Coronary artery (tissue), 2 donors: ENCODE results near the gene GDPD5.

Source experiments
- DNase-seq: peaks from one replicate; pipeline ENCODE4 v3.0.0-alpha.2; 2017; ENCODE audit warnings: low spot score
- H3K27ac ChIP-seq, 2 donors: fragments of 200-600 bp; sonication (generic); one replicate each; pipeline ENCODE4 v1.5.1; 2016 to 2019
- H3K4me3 ChIP-seq: fragments of 200-600 bp; sonication (generic); 2 replicates; pipeline ENCODE4 v1.5.1; 2016; ENCODE audit warnings: mild to moderate bottlenecking, moderate library complexity
- TF ChIP-seq, protein P1 (sequence below): fragments of 200-600 bp; sonication (generic); IDR thresholded peaks from one replicate; pipeline ENCODE4 v1.5.1; 2019; ENCODE audit warnings: antibody characterized with exemption

GDPD5 gene

DNA sequence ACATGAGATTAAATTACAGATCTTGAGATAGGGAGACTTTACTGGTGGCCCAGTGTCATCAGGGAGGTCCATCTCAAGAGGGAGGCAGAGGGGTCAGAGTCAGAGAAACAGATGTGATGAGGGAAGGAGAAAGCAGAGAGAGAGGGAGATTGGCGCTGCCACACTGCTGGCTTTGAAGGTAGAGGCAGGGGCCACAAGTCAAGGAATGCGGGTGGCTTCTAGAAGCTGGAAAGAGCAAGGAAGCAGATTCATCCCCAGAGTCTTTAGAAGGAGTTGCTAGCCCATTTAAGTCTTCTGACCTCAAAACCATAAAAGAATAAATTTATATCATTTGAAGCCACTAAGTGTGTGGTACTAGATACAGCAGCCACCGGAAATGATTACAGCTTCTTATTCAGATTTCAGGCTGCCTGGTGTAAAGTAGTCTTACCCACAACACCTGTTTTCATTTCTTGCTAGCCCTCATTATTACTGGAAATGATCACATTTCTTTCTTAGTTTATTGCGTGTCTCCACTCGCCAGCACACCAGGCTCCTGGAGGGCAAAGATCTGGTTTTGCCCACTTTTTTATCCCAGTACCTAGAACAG is 23.7 kb upstream of the GDPD5 start:
- H3K27ac ChIP-seq = no peak overlapping the region
- DNase-seq = no peak
- H3K4me3 ChIP-seq = no peak overlapping the region
- TF ChIP-seq, protein P1, sequence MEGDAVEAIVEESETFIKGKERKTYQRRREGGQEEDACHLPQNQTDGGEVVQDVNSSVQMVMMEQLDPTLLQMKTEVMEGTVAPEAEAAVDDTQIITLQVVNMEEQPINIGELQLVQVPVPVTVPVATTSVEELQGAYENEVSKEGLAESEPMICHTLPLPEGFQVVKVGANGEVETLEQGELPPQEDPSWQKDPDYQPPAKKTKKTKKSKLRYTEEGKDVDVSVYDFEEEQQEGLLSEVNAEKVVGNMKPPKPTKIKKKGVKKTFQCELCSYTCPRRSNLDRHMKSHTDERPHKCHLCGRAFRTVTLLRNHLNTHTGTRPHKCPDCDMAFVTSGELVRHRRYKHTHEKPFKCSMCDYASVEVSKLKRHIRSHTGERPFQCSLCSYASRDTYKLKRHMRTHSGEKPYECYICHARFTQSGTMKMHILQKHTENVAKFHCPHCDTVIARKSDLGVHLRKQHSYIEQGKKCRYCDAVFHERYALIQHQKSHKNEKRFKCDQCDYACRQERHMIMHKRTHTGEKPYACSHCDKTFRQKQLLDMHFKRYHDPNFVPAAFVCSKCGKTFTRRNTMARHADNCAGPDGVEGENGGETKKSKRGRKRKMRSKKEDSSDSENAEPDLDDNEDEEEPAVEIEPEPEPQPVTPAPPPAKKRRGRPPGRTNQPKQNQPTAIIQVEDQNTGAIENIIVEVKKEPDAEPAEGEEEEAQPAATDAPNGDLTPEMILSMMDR = no peak

DNA sequence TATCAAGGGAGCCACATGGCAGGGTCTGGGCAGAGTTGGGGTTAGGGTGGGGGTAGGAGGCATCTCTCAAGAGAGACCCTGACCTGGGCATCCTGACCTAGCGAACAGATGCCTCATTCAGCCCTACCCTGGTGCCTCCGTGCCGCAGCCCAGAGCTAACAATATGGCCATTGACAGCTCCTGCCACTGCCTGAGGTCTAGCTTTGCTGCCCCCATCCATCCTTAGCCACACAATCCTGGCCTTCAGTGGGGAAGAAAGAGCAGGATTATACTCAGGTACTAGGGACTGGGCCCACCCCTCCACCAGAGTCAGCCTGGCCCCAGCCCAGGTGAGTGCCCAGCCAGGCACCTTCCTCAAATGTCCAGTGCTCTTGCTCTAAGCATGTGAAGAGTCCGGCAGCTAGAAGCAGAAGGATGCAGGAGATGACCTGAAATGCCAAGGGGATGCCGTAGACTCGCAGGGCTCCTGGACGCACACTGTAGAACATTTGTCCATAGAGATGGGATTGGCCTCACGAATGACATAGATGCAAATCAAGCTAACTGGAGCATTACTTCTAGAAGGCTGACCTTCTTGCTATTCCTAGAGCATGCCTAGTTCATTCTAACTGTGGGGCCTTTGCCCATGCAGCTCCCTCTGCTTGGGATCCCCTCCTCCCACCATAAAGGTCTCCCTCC is 23.0 kb upstream of the GDPD5 start:
- H3K27ac ChIP-seq = no peak overlapping the region
- H3K4me3 ChIP-seq = no peak overlapping the region
- TF ChIP-seq, protein P1 = no peak
- no peak for DNase-seq

DNA sequence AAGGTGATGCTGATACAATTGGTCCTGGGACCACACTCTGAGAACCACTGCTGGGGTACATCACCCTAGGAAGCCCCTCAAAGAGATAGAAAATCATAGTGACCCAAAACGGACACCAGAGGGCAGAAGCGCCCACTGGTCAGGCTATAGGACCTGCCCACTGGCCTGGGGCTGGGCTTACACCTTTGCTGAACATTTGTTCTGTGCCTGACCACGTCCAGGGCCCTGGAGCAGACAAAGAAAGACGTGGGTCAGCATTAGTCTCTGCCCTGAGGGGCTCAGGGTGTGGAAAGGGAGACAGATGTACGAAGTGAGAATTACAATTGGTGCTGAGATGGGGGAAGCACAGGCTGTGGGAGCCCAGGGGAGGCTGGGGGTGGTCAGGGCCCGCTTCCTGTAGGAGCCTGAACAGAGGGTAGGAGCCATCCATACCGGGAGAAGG is 21.9 kb upstream of the GDPD5 start:
- TF ChIP-seq, protein P1 = peak; percentile 89
- DNase-seq = no peak
- Histone ChIP-seq H3K4me3 (no peak overlapping the region), H3K27ac (no peak overlapping the region)

DNA sequence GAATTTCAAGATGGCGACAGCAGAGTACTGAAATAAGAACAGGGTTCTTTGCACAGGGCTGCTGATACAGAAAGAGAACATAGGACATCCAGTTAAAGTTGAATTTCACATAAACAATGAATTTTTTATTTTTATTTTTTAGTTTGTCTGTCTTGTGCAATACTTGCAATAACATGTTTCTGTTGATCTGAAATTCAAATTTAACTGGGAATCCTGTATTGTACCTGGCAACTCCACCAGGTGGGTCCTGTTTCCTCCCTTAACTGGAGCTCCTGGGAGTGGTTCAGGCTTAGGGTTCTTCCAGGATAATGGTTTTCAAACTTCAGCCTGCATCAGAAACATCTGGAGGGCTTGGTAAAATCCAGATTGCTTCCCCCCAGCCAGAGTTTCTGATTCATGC is 21.4 kb upstream of the GDPD5 start:
- DNase-seq = no peak
- TF ChIP-seq, protein P1 = no peak
- no peak overlapping the region for H3K27ac ChIP-seq
- no peak overlapping the region for H3K4me3 ChIP-seq

DNA sequence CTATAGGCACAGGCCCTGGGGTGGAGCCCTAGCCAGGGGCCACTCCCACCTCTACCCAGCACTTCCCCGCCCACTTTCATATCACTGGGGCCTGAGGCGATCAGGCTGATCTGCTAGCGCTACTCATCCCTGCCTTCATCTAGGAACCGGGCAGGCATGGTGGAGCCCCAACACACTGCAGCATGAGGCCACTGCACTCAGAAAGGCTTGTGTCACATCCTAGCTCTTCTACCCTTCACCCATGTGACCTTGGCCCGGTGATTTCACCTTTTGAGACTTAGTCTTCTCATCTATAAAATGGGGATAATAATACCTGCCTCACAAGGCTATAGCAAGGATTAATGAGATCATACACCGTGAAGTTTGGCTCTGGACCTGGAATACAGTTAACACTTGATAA is 18.1 kb upstream of the GDPD5 start:
- no peak for DNase-seq
- H3K4me3 ChIP-seq = no peak overlapping the region
- TF ChIP-seq, protein P1 = no peak
- H3K27ac ChIP-seq = no peak overlapping the region

DNA sequence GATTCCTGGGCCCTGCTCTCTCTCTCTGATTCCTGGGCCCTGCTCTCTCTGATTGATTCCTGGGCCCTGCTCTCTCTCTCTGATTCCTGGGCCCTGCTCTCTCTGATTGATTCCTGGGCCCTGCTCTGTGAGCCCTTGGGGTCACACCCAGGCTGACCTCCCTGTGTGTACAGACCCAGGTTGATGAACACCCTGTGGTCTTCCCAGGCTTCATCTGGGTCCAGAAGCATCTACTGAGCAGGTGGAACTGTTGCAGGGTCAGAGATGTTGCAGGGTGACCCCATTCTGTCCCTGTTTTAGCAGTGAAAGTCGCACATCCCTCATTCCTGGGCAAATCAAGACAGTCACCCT is 16.3 kb upstream of the GDPD5 start:
- TF ChIP-seq, protein P1 = no peak
- no peak for DNase-seq
- Histone ChIP-seq H3K4me3 (no peak overlapping the region), H3K27ac (no peak overlapping the region)
